SU-DHL-6 (cell line): Measurements from ENCODE around the gene EYA3.

Experiments
- H2AFZ ChIP-seq: fragments of 200-600 bp; sonication (generic); 2 replicates; pipeline ENCODE4 v1.6.1; 2014; ENCODE audit warnings: low read depth, mild to moderate bottlenecking, moderate library complexity, mixed read lengths, antibody characterized with exemption, low read length; ENCODE audit not compliant: severe bottlenecking
- H3F3A ChIP-seq: fragments of 200-600 bp; shearing (Covaris generic); 2 replicates; pipeline ENCODE4 v1.6.0; 2016; ENCODE audit warnings: antibody characterized with exemption, mild to moderate bottlenecking; ENCODE audit not compliant: insufficient read depth
- H3K27ac ChIP-seq: fragments of 200-600 bp; sonication (generic); 2 replicates; pipeline ENCODE4 v1.5.1; 2016; ENCODE audit warnings: low read depth, mild to moderate bottlenecking, low read length, moderate library complexity, mixed read lengths
- H3K27me3 ChIP-seq: fragments of 200-600 bp; sonication (generic), shearing (Covaris generic); 2 replicates; pipeline ENCODE4 v1.6.0; 2014; ENCODE audit warnings: mild to moderate bottlenecking, low read length
- H3K36me3 ChIP-seq: fragments of 200-600 bp; sonication (generic); 2 replicates; pipeline ENCODE4 v1.6.1; 2014; ENCODE audit warnings: mild to moderate bottlenecking, low read length, mixed read lengths
- H3K4me2 ChIP-seq: fragments of 300-600, 200-600 bp; shearing (Covaris generic), sonication (generic); 2 replicates; pipeline ENCODE4 v1.6.0; 2014; ENCODE audit warnings: low read length, low read depth, mild to moderate bottlenecking; ENCODE audit not compliant: poor library complexity, severe bottlenecking
- H3K4me3 ChIP-seq: fragments of 200-600 bp; sonication (generic); 2 replicates; pipeline ENCODE4 v1.5.1; 2014; ENCODE audit warnings: antibody characterized with exemption, low read length, mild to moderate bottlenecking, mixed read lengths; ENCODE audit not compliant: insufficient read depth, poor library complexity, severe bottlenecking
- H3K79me2 ChIP-seq: fragments of 200-600 bp; sonication (generic); 2 replicates; pipeline ENCODE4 v1.6.1; 2014; ENCODE audit warnings: mild to moderate bottlenecking, low read length, moderate library complexity; ENCODE audit not compliant: insufficient read depth
- H3K9ac ChIP-seq: fragments of 200-600 bp; sonication (generic); 2 replicates; pipeline ENCODE4 v1.7.0; 2014; ENCODE audit warnings: mild to moderate bottlenecking, low read length
- H3K9me2 ChIP-seq: fragments of 200-600 bp; sonication (generic); replicated peaks from 2 replicates; pipeline ENCODE4 v1.6.1; 2014; ENCODE audit warnings: low read length; ENCODE audit not compliant: insufficient read depth
- H3K9me3 ChIP-seq: fragments of 200-600 bp; sonication (generic); 2 replicates; pipeline ENCODE4 v1.6.1; 2014; ENCODE audit warnings: low read length, mixed read lengths; ENCODE audit not compliant: insufficient read depth
- H4K20me1 ChIP-seq: fragments of 200-600 bp; sonication (generic); 2 replicates; pipeline ENCODE4 v1.6.1; 2014; ENCODE audit warnings: low read depth, mild to moderate bottlenecking, antibody characterized with exemption, low read length, moderate library complexity, mixed read lengths
- CTCF ChIP-seq: fragments of 200-600 bp; sonication (generic); IDR thresholded peaks from one replicate; pipeline ENCODE4 v1.5.1; 2017; ENCODE audit warnings: antibody characterized with exemption, mild to moderate bottlenecking, low read length, moderate library complexity; ENCODE audit not compliant: insufficient read depth, poor library complexity, severe bottlenecking
- EZH2phosphoT487 ChIP-seq: fragments of 200-600 bp; sonication (generic), shearing (Covaris generic); conservative IDR thresholded peaks from 2 replicates; pipeline ENCODE4 v1.6.1; 2018; ENCODE audit warnings: mild to moderate bottlenecking, antibody characterized with exemption, low read length, moderate library complexity, mixed read lengths

EYA3 gene

GRCh38 chr1:27972141-27972540, 116.3 kb downstream of the EYA3 start:
- no peak overlapping the region for H3K27ac ChIP-seq
- H4K20me1 ChIP-seq, result no peaks in the 10 kb centered on the region

GRCh38 chr1:27971674-27972073, 116.7 kb downstream of the EYA3 start:
- H3F3A ChIP-seq, result peaks cover 10% of the 10 kb centered on the region; the same call in 1 of the 2 replicates
- H3K27ac ChIP-seq, result no peak overlapping the region
- H3K4me3 ChIP-seq, result no peak overlapping the region
- no peak for TF ChIP-seq CTCF
- no peak for TF ChIP-seq EZH2phosphoT487
- H2AFZ ChIP-seq, result no peak overlapping the region
- no peak overlapping the region for H3K9ac ChIP-seq
- H3K27me3 ChIP-seq, result no peaks in the 10 kb centered on the region
- H4K20me1 ChIP-seq, result no peaks in the 10 kb centered on the region
- H3K36me3 ChIP-seq, result peaks cover 13% of the 10 kb centered on the region; the same call in 1 of the 2 replicates
- no peaks in the 10 kb centered on the region for H3K9me3 ChIP-seq
- H3K4me2 ChIP-seq, result no peak overlapping the region
- no peaks in the 10 kb centered on the region for H3K79me2 ChIP-seq
- no peaks in the 10 kb centered on the region for H3K9me2 ChIP-seq

More at GRCh38 chr1:27972141-27972540, 116.3 kb downstream of the EYA3 start:
- Histone ChIP-seq H3K9me3 (no peaks in the 10 kb centered on the region), H3K36me3 (peaks cover 13% of the 10 kb centered on the region; the same call in 1 of the 2 replicates), H3K27me3 (no peaks in the 10 kb centered on the region), H2AFZ (no peak overlapping the region), H3K9me2 (no peaks in the 10 kb centered on the region), H3F3A (peaks cover 10% of the 10 kb centered on the region; the same call in 1 of the 2 replicates), H3K4me2 (no peak overlapping the region), H3K4me3 (no peak overlapping the region), H3K79me2 (no peaks in the 10 kb centered on the region), H3K9ac (no peak overlapping the region)
- TF ChIP-seq EZH2phosphoT487, result no peak
- TF ChIP-seq CTCF, result no peak

GRCh38 chr1:27970401-27970800, 118.0 kb downstream of the EYA3 start:
- no peaks in the 10 kb centered on the region for H4K20me1 ChIP-seq
- TF ChIP-seq EZH2phosphoT487 (no peak), CTCF (no peak)
- no peaks in the 10 kb centered on the region for H3K9me3 ChIP-seq
- no peak overlapping the region for H3K4me2 ChIP-seq
- H3K9me2 ChIP-seq, result no peaks in the 10 kb centered on the region
- H3K27me3 ChIP-seq, result no peaks in the 10 kb centered on the region
- H3K27ac ChIP-seq, result no peak overlapping the region
- no peaks in the 10 kb centered on the region for H3K79me2 ChIP-seq
- peaks cover 13% of the 10 kb centered on the region; the same call in 1 of the 2 replicates for H3K36me3 ChIP-seq
- no peak overlapping the region for H2AFZ ChIP-seq
- H3K4me3 ChIP-seq, result no peak overlapping the region
- peaks cover 10% of the 10 kb centered on the region; the same call in 1 of the 2 replicates for H3F3A ChIP-seq
- no peak overlapping the region for H3K9ac ChIP-seq
